Stimulated activated CD8-positive, alpha-beta memory T cell treated with anti-CD3 and anti-CD28 coated beads, Interleukin-15, amount 100 ng/mL, for 48 hours (primary cell): ENCODE measurements around the gene CISD3.

Source experiments
- DNase-seq, 2 donors: peaks; one replicate each; pipeline ENCODE4 v3.0.0-alpha.2; 2020; ENCODE audit warnings: low read depth in 2 of 2

CISD3 gene

GRCh38 chr17:38743556-38744171, 13.5 kb downstream of the CISD3 start:
- no peak for DNase-seq

GRCh38 chr17:38745545-38745944, 15.4 kb downstream of the CISD3 start:
- no peak for DNase-seq

- DNase-seq, result no peak
Observed at GRCh38 chr17:38746004-38746848, 16.1 kb downstream of the CISD3 start.

DNA sequence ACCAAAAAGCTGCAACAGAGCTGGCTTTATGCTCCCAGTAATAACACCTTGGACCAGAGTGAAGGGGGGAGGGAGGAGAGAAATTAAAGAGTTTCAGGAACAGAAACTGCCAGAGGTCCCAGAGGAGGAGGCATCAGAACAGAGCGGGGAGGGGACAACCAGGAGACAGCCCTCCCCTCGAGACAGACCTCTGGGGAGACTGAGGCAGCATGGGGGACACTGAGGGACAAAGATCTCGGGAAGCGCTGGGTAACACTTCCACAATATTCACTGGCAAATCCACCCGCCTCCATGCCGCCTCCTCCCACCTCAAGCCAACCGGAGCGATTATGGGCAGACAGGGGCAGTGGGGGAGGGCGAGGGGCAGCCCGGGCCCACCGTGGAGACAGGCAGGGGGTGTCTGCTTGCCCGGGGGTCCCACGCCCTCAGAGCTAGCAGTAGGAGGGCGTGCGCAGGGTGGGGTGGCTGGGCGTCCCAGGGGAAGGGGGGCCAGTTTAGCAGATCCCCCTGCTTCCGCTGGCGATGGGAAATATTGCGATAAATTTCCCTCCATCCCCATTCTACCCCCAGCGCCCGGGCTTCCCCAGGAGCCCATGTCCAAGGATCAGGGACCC, 16.8 kb downstream of the CISD3 start:
- DNase-seq, result no peak

DNA sequence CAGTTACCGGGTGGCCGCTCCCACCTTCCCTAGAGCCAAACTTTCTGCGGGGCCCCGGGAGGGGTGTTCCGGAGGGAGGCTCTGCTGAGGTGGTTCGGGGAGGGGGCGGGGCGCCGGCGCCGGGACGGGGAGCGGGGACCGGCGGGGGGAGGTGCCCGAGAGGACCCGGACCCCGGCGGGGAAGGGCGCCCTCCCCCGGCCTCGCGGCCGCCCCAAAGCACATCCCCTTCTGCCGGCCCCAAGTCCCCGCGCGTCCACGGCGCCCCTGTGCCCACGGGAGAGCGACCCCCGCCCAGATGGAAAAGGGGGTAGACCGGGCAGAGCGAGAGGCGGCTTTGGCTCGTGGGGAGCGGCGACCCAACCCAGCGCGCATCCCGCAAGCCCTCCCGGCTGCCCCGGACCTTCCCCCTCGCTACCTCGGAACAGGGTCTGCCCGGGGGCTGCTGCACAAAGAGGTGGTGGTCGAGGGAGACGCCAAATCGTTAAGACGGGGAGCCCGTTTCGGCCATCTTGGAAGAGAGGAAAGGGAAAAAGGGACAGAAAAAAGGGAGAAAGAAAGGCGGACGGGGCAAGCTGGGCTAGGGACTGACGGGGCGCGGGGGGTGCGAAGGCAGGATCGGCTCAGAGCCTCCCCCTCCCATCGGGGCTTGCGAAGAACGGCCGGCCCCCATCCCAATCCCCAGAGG, 17.5 kb downstream of the CISD3 start:
- DNase-seq, result no peak

GRCh38 chr17:38748149-38748891, 18.2 kb downstream of the CISD3 start, which contains the start of gene PCGF2:
Gene PCGF2 (minus strand): TSS chr17:38748336. CDS start chr17:38740402, 7,934 bp downstream.
- no peak for DNase-seq

DNA sequence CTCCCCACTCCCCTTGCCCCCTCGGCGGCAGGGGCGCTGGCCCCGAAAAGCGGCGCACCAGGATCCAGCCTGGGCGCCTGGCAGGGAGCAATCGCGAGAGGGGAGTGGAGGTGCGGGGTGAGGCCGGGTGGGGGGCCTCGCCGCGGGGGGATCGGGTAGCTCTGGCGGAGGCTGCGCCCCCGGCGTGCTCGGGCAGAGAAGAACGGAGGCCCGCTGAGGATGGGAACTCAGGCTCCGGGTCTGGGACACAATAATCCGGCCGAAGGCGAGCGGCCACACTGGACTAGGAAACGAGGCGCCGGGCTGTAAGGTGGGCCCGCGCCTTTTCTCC, 18.7 kb downstream of the CISD3 start:
- no peak for DNase-seq

DNA sequence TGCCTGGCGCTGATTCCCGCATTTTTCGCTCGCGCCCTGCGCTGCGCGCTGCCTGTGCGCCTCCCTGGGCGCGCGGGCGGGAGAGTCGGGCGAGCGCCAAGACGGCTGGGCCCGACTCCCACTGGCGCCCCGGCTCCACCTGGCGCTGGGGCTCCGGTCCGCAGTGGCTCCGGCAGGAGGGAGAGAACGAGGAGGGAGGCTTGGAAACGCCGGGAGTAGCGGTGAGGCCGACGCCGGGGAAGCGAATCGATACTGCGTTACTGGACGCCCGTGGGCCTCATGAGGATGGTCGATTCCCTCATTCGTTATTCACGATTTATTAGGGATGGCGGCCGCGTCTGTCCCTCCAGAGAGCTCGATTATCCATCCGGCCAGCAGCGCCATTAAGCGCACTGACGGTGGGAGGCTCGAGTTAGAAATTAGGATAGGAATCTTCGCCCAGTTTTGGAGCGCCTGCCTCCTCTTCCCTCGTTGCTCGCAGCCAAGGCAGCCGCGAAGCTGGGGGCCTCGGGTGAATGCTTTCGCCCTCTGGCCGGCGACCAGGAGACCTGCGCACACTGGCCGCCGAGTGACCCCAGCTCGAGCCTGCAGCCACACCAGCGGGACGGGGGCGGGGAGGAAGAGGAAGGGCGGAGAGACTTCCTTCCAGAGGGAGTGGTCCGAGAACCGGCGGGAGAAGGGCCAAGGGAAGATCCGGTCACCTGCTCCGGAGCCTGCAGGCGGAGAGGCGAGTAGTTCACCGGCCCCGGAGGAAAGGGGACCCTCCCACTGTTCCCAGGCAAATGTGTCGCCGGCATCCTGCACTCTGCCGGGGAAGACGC, 19.3 kb downstream of the CISD3 start:
- DNase-seq, result no peak

GRCh38 chr17:38750044-38750311, 19.8 kb downstream of the CISD3 start:
- no peak for DNase-seq

- no peak for DNase-seq
Observed at GRCh38 chr17:38750312-38751121, 20.4 kb downstream of the CISD3 start.

DNA sequence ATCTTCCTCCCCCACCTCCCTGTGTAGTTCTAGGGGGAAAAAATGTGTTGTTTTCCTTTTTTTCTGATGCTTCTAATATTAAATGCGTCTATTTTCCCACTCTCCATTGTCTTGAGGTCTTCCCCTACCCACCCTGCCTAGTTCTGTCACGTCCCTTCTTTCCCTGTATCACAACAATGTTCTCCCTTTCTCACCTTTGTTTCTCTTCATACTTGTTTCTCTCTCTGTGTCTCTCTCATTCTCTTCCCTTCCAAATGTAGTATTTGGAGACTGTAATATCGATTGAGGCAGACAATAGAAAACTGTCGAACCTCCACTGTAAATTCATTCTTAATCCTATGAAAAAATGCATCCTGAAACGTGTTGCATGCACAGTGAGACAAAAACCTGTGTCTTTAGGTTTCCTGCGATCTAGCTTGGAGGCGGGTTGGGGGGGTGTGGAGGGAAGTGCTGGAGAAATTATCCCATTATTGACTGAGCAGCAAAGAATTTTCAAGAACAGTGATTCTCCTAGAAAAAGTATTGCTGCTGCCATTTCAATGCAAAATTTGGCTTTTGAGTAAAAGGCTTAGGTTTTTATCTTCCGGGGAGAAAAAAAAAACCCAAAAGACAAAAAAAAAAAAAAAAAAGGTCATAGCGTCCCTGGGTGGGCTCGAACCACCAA, 21.1 kb downstream of the CISD3 start:
- no peak for DNase-seq

GRCh38 chr17:38751808-38752307, 21.7 kb downstream of the CISD3 start:
- DNase-seq, result peak; percentile 54 to 64

GRCh38 chr17:38752308-38753070, 22.3 kb downstream of the CISD3 start, which contains the start of gene PSMB3:
Gene PSMB3 (plus strand): TSS chr17:38752741. CDS start chr17:38752827, 86 bp downstream.
- peak; percentile 97 to 98 for DNase-seq

DNA sequence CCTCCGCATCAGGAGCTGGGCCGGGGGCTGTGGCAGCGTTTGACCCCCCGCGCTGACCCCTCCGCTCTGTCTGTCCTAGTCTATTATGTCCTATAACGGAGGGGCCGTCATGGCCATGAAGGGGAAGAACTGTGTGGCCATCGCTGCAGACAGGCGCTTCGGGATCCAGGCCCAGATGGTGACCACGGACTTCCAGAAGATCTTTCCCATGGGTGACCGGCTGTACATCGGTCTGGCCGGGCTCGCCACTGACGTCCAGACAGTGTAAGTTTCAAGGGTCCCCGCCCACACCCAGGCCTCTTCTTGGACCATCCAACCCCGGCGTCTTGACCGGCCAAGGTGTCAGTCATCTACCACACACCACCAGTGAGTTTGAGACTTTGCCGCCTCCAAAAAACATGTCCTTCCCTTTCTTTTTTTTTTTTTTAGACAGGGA, 22.9 kb downstream of the CISD3 start:
- DNase-seq, result no peak

DNA sequence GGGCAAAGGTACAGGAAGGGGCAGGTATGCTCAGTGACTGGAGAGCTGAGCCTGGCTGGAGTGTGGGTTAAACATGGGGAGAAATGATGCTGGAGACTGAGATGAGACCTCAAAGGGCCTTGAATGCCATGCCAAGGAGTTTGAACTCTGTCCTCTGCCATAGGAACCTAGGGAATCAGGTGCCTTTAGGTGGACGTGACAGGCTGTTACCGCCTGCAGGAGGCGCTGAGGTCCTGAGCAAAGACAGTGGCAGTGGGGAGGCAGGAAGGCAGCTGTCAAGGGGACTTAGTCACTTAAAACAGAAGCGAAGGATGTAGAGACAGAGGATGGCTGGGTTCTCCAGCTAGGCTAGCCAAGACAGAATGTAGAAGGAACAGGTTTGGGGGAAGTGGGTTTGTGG, 31.5 kb downstream of the CISD3 start:
- DNase-seq, result no peak

DNA sequence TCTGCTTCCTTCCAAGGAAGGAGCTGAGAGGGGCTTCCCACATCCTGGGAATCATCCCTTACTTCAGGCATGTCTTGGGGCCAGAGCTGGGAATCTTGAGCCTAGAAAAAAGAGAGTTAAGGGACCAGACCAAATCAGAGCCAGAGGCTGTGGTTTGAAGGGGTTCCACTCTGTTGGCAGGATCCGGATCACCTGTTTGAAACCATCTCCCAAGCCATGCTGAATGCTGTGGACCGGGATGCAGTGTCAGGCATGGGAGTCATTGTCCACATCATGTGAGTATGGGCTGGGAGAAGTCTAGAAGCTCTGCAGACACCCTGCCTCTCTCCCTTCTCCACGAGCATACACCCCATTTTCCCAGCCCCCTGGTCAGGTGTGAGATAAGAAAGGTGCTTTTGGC, 32.1 kb downstream of the CISD3 start:
- DNase-seq, result no peak

DNA sequence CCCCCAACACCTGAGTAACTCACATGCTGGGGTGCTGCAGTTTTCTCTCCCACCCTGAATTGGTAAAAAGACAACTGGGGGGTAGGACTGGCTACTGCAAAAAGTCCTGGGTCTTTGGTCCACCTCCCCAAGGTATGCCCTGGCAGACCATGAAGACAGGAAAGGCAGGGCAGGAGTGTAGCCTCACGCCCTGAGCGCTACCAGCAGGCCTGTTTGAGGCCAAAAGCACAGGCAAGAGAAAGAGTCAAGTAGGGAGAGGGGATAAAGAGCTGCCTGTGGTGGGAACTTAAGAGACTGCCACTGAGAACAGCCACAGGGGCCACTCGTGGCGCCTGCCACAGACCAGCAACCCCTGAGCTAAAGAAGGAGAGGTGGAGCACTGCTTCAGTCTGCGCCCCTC, 36.2 kb downstream of the CISD3 start:
- DNase-seq, result no peak

GRCh38 chr17:38768417-38768816, 38.3 kb downstream of the CISD3 start:
- no peak for DNase-seq

DNA sequence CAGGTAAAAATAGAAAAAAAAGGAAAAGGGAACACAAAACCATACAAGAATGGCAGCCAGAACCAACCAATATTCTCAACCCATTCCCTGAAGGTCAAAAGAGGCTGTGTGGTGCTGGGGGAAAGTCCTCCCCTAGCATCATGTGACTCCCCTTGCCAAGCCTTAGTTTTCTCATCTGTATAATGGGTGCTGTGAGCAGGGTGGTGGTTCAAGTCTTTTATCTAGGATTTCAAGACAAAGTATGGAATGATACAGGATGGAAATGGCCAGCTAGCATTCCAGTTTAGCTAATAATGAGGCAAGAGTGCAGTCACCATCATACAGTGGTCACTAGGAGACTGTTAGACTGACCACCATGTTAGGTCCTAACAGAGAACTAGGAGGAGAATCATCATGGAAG, 43.1 kb downstream of the CISD3 start:
- no peak for DNase-seq
